Raji (cell line): ENCODE results near the gene CPSF4L.

ENCODE experiments used
- POLR2A ChIP-seq: IDR thresholded peaks from 2 replicates; pipeline ENCODE4 v1.6.1; 2011; ENCODE audit warnings: low read depth, low read length, control low read depth; ENCODE audit not compliant: insufficient read depth

Gene CPSF4L

DNA sequence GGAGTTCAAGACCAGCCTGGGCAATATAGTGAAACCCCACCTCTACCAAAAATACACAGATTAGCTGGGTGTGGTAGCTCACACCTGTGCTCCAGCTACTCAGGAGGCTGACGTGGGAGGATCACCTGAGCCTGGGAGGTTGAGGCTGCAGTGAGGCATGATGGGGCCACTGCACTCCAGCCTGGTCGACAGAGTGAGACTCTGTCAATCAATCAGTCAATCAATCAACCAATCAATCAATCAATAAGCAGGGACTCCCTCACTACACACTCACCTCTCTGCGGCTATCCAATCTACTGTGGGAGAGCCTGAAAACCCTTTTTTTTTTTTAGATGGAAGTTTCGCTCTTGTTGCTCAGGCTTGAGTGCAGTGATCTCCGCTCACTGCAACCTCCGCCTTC is 31.6 kb downstream of the CPSF4L start:
- no peak for TF ChIP-seq POLR2A

DNA sequence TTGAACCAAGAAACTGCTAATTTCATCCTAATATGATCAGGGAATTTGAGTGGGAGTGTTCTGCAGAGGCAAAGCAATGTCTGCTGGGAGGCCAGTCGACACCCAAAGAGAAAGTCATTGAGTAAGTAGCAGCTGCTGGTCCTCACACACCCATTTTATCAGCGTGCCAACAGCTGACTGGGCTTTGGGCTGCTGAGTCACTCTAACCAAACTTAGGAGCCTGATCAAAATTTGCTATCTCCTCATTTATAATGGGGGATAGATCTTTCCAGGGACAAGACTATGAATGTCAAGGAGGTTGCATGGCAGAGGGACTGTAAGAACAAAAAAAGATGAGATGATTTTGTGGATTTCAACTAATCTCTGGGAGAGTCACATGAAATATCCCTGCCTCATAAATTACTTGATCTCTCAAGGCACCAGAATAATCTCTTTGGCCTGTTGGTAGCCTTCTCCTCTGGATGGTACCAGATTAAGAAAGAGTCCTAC is 32.9 kb downstream of the CPSF4L start:
- no peak for TF ChIP-seq POLR2A

DNA sequence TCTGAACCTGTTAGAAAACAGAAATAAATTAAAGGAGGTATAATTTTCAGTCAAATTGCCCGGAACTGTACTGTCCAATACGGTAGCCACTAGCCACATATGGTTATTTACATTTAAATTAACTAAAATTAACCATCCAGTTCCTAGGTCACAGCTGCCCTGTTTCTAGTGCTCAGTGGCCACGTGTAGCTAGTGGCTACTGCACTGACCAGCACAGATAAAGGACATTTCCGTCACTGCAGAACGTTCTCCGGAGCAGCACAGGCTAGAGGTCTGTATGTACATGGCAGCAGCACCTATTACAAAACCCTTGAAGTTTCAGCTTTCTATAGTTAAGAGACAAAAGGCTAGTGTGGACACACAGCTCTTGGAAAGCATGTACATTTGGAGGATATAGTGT is 33.7 kb downstream of the CPSF4L start:
- TF ChIP-seq POLR2A, result no peak

DNA sequence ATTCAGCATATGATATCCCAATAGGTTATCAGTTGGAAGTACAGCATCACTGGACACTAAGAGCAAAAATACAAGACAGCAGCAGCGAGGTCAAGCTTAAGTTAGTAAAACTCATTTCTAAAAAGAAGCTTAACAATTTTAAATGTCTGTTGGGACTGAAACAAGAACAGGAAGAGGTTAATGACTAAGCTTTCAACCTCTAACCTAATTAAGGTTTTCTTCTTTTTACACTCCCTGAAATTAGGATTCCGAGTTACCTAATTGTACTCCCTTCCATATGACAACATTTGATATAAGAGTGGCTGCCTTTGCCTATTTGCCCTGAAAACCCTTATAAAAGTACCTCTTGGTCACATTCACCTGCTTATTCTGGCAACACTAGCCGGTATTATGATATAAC is 34.3 kb downstream of the CPSF4L start:
- TF ChIP-seq POLR2A, result no peak

DNA sequence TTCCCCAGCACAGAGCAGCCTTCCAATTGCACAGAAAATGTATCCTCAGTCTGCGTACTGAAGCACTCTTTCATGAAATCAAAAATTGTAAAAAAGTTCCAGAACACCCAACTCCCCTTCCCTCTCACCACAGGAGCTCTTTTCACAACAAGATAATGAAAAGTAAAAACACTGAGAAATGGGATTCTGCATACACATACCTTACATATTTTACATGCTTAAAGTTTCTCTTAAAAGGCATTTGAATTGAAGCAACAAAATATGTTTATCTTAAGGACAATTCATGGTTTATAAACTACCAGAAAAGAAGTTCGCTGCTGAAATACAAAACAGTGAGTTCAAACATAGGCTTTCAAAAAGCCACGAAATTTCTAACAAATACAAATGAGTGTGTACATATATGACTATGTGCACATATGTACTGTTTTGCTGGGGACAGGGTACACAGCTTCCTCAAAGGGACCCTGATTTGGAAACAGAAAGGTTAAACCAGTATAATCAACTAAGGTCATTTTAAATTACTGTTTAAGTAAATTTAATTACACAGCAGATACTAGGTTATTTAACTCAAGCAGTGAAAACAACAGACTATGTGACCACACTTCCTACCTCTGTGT is 35.0 kb downstream of the CPSF4L start:
- no peak for TF ChIP-seq POLR2A

DNA sequence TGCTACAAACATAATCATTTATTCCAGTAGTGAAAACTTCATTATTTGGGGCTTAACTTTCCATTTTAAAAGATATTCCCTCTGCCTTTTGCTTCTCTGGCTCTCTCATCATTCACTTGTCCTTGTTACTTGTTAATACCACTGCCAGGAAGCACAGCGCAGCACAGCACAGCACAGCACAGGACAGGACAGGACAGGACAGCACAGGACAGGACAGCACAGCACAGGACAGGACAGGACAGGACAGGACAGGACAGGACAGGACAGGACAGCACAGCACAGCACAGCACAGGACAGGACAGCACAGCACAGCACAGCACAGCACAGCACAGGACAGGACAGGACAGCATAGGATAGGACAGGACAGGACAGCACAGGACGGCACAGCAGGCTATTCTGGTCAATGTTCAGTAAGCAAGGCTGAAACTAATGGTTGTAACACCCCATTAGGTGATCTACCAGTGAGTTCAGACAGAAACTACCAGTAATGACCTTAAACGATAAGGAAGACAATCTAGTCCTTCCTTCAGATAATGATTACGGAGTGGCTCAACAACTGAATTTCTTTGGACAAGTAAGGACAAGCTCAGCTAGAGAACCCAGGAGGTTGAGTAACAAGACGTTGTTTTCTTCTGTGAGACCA is 36.9 kb downstream of the CPSF4L start:
- no peak for TF ChIP-seq POLR2A

DNA sequence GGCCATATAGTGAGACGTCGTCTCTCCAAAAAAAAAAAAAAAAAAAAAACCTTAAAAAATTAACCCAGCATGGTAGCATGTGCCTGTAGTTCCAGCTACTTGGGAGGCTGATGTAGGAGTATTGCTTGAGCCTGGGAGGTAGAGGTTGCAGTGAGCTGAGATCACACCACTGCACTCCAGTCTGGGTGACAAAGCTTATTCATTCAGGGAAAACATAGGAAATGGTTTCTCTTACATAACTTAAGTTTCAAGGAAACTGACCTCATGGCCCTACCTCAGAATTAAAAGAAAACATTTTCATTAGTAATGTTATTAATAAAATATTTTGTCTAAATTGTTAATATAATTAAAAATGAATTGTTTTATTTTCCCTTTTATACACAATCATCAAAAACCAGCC is 37.4 kb downstream of the CPSF4L start:
- no peak for TF ChIP-seq POLR2A

DNA sequence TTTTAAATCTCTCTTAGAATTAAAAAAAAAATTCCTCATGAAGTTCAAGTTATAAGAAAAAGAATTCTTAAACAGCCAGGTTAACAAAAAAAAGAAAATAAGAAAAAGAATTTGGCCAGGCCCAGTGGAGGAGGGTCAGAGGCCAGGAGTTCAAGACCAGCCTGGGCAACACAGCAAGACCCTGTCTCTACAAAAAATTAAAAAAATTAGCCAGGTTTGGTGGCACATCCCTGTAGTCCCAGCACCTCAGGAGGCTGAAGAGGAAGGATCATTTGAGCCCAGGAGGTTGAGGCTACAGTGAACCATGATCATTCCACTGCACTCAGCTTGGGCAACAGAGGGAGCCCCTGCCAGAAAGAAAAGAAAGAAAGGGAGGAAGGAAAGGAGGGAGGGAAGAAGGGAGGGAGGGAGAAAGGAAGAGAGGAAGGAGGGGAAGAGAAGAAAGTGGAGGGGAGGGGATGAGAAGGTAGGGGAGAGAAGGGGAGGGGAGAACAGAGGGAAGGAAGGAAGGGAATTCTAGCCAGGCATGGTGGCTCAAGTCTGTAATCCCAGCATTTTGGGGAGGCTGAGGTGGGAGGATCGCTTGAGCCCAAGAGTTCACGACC is 38.0 kb downstream of the CPSF4L start:
- TF ChIP-seq POLR2A, result no peak

DNA sequence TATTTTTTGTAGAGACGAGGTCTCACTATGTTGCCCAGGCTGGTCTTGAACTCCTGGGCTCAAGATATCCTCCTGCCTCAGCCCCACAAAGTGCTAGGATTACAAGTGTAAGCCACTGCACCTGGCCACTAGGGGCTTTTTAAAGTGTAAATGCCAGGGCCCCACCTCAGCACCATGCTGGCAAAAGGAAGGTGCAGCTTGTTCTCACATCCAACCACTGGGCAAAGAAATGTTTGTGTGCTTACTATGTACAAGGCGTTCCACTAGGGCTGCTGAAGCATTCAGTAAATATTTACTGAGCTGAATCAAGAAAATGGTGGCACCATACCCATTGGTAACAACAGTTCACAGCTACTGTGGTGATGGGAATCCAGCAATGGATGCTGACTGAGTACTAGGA is 46.2 kb downstream of the CPSF4L start:
- no peak for TF ChIP-seq POLR2A

DNA sequence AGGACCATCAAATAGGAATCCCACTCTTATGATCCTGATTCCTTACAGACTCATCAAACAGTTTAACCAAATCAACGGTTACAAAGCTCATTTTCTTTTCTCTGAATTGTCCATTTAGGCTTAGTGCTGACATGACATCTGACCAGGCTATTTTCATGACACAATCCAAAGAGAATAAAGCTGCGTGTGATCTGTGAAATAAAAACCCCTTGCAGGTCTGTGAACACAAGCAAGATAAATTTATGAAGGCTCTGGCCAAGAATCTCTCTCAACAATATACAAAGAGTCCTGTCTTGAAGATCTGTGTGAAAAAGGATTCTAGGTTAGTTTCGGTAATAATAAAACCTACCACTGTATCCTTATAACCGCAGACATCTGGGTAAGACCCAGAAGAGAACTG is 46.8 kb downstream of the CPSF4L start:
- no peak for TF ChIP-seq POLR2A

DNA sequence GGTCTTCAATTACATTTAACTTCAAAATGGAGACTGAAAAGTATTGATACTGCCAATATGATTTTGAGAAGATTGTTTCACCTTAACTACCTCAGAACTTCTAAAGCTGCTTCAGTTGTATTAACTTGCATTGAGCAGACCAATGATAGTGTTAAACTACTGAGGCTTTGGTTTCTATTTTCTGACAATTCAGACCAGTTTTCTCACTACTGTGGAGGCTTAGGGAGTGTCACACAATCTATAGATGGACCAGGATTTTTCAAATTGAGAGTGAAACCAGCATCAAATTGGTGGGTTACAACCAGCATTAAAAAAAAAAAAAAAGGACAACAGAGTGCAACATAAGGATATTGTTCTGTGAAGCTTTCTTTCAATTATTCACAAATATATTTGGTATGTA is 47.7 kb downstream of the CPSF4L start:
- TF ChIP-seq POLR2A, result no peak

DNA sequence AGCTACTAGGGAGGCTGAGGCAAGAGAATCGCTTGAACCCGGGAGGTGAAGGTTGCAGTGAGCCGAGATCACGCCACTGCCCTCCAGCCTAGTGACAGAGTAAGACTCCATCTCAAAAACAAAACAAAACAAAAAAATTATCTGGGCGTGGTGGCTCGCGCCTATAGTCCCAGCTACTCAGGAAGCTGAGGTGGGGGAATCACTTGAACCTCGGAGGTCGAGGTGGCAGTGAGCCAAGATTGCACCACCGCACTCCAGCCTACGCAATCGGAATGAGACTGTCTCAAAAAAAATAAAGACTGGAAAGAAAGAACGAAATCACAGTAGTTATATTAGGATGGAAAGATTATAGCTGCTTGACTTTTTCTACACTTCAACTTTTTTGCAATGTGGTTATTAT is 49.9 kb downstream of the CPSF4L start:
- no peak for TF ChIP-seq POLR2A

DNA sequence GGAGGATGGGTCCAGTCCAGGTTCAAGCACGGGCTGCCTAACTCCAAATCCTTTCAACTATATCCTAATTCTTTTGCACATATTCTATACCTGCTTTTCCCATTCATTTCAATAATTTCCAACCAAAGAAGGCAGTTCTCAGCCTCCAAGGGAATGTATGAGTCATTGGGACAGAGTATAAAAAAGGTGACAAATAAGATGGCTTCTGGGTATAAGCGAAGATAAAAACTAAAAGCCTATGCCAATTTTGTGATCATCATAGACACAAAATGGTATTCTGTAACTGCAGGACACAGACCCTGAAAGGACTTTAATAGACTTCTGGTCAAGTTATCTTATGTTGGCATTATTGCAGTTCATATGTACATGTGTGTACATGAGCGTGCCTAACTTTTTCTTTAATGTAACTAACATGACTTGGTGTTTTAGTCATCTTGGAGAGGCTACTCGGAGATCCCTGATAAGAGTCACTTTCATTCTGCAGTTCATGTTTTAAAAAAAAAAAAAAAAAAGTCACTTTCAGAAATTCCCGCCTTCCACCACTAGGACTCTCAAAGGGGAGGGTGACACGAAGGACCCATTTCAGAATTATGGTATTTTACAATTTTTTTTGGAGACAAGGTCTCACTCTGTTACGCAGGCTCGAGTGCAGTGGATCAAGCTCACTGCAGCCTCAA is 51.5 kb downstream of the CPSF4L start:
- no peak for TF ChIP-seq POLR2A

DNA sequence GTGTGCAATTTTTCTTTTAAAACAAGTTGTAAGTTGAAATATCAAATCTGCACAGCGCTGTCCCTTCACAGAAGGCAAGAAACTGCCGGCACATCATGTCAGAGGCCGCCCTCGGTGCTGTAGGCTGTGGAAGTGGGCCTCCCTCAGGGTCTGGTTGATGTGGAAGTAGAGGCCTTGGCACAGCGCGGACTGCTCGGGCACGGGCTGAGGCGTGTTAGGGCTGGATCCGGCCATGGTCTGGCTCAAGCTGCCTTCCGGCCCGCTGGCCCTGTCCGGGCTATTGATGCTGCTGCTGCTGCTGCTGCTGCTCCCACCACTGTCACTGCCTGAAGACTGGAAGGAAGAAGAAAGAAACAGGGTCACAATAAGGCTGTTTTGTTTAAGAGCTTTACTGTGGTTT is 52.2 kb downstream of the CPSF4L start:
- no peak for TF ChIP-seq POLR2A

DNA sequence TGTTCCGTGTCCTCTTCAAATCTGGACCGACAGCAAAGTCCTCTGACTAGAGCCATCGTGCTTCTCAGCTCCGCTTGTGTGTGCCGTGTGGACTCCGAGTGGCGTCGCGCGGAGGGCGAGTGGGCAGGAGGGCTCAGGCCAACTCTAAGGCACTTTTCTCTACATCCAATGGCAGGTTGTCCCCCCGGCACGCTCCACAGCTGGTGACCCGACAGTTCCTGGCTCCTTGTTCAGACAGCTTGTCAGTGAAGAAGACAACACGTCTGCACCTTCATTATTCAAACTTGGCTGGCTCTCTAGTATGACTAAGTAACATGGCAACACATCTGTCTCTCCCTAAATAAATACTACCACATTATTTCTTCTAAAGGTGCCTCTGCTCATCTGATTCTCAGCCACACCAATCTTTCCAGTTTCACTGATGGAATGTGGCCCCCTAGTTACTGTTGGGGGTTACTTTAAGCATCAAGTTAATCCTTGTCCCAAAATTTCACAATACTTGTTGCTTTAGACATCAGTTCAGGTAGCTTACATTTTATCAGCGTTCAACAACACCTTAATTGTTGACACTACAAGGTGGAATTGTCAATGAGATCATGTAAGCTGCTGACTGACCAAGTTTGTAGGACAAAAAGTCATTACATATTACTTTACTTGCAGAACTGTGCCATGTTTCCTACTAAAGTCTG is 53.4 kb downstream of the CPSF4L start:
- no peak for TF ChIP-seq POLR2A
